Ishikawa (cell line): ENCODE measurements around the gene PAPSS1.
A peak's percentile ranks its signal among the peaks of the same experiment; 100 is the strongest.

Experiments used
- CEBPB ChIP-seq: IDR thresholded peaks from 2 replicates; pipeline ENCODE4 v1.6.1; 2012
- CREB1 ChIP-seq: IDR thresholded peaks from 2 replicates; pipeline ENCODE4 v1.6.1; 2012; ENCODE audit warnings: low read depth
- EGR1 ChIP-seq: IDR thresholded peaks from 2 replicates; pipeline ENCODE4 v1.6.1; 2012
- EP300 ChIP-seq: IDR thresholded peaks from 2 replicates; pipeline ENCODE4 v1.6.1; 2012; ENCODE audit warnings: borderline replicate concordance
- FOXM1 ChIP-seq: IDR thresholded peaks from 2 replicates; pipeline ENCODE4 v1.6.1; 2012; ENCODE audit warnings: low read depth, borderline replicate concordance
- NFIC ChIP-seq: IDR thresholded peaks from 2 replicates; pipeline ENCODE4 v1.6.1; 2012
- RAD21 ChIP-seq: IDR thresholded peaks from 2 replicates; pipeline ENCODE4 v1.6.1; 2012; ENCODE audit warnings: low read depth
- TAF1 ChIP-seq: IDR thresholded peaks from 2 replicates; pipeline ENCODE4 v1.6.1; 2012; ENCODE audit warnings: low read depth, mild to moderate bottlenecking
- TCF12 ChIP-seq: IDR thresholded peaks from 2 replicates; pipeline ENCODE4 v1.6.1; 2012; ENCODE audit warnings: low read depth
- TEAD4 ChIP-seq: IDR thresholded peaks from 2 replicates; pipeline ENCODE4 v1.6.1; 2012
- YY1 ChIP-seq: IDR thresholded peaks from 2 replicates; pipeline ENCODE4 v1.6.1; 2012; ENCODE audit warnings: low read depth
- ZBTB7A ChIP-seq: IDR thresholded peaks from 2 replicates; pipeline ENCODE4 v1.6.1; 2012; ENCODE audit warnings: low read depth
- TF ChIP-seq, protein P1 (sequence below): IDR thresholded peaks from 2 replicates; pipeline ENCODE4 v1.6.1; 2012
- TF ChIP-seq, protein P2 (sequence below): IDR thresholded peaks from 2 replicates; pipeline ENCODE4 v1.6.1; 2012
- TF ChIP-seq, protein P3 (sequence below): IDR thresholded peaks from 2 replicates; pipeline ENCODE4 v1.6.1; 2012; ENCODE audit warnings: low read depth, mild to moderate bottlenecking

Gene PAPSS1

DNA sequence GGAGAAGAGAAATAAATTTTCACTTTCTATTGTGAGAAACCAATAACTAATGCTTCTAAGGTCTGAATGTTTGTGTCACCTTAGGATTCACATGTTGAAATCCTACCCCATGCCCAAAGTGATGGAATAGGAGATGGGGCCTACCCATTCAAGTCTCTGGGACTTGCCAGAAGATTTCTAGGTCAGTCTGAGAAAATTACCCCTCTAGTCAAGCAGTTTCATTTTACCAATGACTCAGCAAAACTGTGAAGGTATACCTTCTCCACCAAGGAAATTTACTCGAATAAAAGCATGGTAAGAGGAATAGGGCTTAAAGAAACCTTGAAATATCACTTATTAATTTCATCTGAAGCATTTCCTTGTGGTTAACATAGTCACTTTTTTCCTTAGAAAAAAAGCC is 23.5 kb upstream of the PAPSS1 start:
- TF ChIP-seq, protein P1, sequence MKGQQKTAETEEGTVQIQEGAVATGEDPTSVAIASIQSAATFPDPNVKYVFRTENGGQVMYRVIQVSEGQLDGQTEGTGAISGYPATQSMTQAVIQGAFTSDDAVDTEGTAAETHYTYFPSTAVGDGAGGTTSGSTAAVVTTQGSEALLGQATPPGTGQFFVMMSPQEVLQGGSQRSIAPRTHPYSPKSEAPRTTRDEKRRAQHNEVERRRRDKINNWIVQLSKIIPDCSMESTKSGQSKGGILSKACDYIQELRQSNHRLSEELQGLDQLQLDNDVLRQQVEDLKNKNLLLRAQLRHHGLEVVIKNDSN = no peak
- TF ChIP-seq YY1 (no peak), TAF1 (no peak), ZBTB7A (no peak)
- TF ChIP-seq, protein P2, sequence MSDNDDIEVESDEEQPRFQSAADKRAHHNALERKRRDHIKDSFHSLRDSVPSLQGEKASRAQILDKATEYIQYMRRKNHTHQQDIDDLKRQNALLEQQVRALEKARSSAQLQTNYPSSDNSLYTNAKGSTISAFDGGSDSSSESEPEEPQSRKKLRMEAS = no peak

DNA sequence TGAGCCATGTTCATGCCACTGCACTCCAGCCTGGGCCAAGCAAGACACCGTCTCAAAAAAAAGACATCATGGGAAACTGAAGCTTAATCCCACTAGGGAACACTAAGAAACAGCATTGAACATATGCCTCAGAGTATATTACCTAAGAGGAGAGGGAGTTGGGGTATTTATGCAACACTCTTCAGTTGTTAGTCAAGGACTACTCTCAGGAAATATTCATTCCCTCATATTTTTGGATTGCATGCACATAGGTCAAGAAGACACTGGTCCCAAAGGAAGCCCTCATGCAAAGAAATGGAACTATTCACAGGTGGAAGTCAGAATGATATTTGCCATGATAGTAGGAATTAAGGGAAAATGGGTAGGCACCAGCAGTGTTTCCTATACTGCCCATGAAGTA is 22.8 kb upstream of the PAPSS1 start:
- TF ChIP-seq, protein P3, sequence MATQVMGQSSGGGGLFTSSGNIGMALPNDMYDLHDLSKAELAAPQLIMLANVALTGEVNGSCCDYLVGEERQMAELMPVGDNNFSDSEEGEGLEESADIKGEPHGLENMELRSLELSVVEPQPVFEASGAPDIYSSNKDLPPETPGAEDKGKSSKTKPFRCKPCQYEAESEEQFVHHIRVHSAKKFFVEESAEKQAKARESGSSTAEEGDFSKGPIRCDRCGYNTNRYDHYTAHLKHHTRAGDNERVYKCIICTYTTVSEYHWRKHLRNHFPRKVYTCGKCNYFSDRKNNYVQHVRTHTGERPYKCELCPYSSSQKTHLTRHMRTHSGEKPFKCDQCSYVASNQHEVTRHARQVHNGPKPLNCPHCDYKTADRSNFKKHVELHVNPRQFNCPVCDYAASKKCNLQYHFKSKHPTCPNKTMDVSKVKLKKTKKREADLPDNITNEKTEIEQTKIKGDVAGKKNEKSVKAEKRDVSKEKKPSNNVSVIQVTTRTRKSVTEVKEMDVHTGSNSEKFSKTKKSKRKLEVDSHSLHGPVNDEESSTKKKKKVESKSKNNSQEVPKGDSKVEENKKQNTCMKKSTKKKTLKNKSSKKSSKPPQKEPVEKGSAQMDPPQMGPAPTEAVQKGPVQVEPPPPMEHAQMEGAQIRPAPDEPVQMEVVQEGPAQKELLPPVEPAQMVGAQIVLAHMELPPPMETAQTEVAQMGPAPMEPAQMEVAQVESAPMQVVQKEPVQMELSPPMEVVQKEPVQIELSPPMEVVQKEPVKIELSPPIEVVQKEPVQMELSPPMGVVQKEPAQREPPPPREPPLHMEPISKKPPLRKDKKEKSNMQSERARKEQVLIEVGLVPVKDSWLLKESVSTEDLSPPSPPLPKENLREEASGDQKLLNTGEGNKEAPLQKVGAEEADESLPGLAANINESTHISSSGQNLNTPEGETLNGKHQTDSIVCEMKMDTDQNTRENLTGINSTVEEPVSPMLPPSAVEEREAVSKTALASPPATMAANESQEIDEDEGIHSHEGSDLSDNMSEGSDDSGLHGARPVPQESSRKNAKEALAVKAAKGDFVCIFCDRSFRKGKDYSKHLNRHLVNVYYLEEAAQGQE = no peak
- TF ChIP-seq ZBTB7A (no peak), TEAD4 (no peak), NFIC (no peak), TCF12 (no peak), EGR1 (no peak), EP300 (no peak), YY1 (no peak), RAD21 (no peak), CEBPB (no peak), FOXM1 (no peak), CREB1 (no peak)
- TF ChIP-seq, protein P1 = no peak
- TF ChIP-seq, protein P2 = no peak

DNA sequence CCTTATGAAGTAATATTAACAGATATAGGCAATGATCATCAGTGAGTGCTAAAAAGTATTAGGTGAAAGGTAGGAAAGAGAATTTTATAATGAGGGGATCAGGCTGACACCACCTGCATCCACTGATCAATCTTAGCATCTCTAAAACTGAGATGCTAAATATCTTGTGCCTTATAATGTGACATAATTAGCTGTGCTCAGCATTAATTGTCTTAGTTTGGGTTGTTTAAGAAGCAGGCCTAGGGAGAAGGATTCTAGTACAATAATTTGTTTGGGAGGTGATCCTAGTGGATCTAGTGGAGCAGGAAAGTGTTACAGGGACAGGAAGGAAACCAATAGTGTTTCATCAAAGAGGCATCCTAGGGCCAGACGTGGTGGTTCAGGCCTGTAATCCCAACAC is 22.2 kb upstream of the PAPSS1 start:
- TF ChIP-seq EGR1 (no peak), TEAD4 (no peak), TAF1 (no peak), NFIC (no peak), CREB1 (no peak), TCF12 (no peak), CEBPB (no peak), RAD21 (no peak), ZBTB7A (no peak), FOXM1 (no peak), YY1 (no peak), EP300 (no peak)
- TF ChIP-seq, protein P1 = no peak
- TF ChIP-seq, protein P2 = no peak
- TF ChIP-seq, protein P3 = no peak

DNA sequence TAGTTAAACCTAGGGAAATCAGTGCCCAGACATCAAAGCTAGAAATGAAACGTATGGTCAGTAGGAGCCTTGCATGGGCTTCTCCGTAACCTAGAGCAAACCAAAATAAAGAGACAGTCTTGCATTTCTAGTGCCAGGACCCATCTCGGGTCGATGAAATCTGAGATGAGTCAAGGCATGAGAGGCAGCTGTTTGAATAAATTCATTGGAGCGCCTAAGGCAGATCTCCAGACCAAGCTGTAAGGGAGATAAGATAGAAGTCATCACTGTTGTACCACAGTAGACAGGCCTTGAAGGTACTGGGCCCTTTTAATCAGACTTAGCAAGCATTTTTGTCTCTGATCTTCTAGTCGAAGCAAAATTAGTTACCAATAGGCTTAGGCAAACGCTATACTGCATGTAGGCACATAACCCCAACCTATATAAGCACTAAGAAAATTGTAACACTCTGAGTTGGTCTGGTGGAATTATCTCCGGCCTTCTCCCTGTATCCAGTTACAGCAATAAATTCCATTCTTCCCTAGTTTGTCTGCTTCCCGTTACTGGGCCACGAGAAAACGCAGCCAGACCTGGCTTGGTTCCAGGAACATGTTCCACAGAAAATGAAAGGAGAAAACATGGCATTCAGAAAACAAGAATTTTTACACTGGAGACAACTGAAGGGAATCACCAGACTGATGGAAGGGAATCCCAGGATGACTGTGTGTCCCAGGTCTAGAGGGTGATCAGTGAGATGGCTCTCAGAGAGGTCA is 21.1 kb upstream of the PAPSS1 start:
- TF ChIP-seq, protein P2 = no peak
- peak; percentile 38; the same call in 1 of the 2 replicates for TF ChIP-seq TEAD4
- no peak for TF ChIP-seq EGR1
- TF ChIP-seq YY1 = no peak
- peak; percentile 77 for TF ChIP-seq NFIC
- no peak for TF ChIP-seq FOXM1
- TF ChIP-seq CREB1 = no peak
- no peak for TF ChIP-seq TAF1
- TF ChIP-seq, protein P1 = no peak
- no peak for TF ChIP-seq CEBPB
- no peak for TF ChIP-seq TCF12

DNA sequence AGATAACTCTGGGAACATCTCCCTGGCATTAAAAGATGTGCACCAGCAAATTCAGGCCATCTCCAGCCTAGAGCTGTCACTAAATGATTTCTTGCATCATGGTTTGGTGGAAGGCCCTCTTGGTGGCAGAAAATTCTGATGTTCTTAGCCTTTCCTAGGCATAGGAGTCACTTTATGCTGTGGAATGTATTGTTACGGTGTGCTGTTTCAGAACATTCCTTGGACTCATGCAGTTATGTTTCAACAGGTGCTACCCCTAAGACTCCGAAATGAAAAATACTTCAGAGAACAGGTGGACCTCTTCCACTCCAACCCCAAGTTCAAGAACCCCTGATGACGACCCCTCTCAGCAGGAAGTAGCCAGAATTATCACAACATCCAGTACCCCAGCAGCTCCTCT is 20.3 kb upstream of the PAPSS1 start:
- TF ChIP-seq NFIC = no peak
- no peak for TF ChIP-seq TCF12
- TF ChIP-seq CEBPB = no peak
- TF ChIP-seq, protein P3 = no peak
- no peak for TF ChIP-seq RAD21
